Kidney (tissue), 14 donors: ENCODE results near the gene LRR1. TPM values are rescaled to one million over a fixed set of nuclear protein-coding genes. Genes with fewer than 3 reads are reported as not detected.

Experiments
- DNase-seq, 5 donors: peaks; one replicate each; pipeline ENCODE4 v3.0.0-alpha.2; 2013 to 2020
- FAIRE-seq: peaks from 2 replicates; lab custom pipeline; 2012; peaks lifted over from hg19 to GRCh38; lab: Jason Lieb, UNC
- H3K27ac ChIP-seq, 2 donors: one replicate each; pipeline ENCODE4 v1.7.0; 2013; ENCODE audit warnings: low read depth in 2 of 2, low read length in 2 of 2, inconsistent platforms in 1 of 2
- H3K27me3 ChIP-seq: one replicate; pipeline ENCODE4 v1.7.1; 2013; ENCODE audit warnings: low read length, inconsistent platforms; ENCODE audit not compliant: control insufficient read depth, insufficient read depth
- H3K36me3 ChIP-seq, 3 donors: one replicate each; pipeline versions ENCODE4 v1.7.0 to v1.7.1; 2013; ENCODE audit warnings: low read length in 3 of 3, control low read depth in 1 of 3, inconsistent platforms in 1 of 3; ENCODE audit not compliant: insufficient read depth in 3 of 3, control insufficient read depth in 2 of 3
- H3K4me1 ChIP-seq, 3 donors: one replicate each; pipeline versions ENCODE4 v1.7.0 to v1.7.1; 2013; ENCODE audit warnings: low read length in 3 of 3, inconsistent platforms in 1 of 3, low read depth in 1 of 3; ENCODE audit not compliant: control insufficient read depth in 2 of 3, insufficient read depth in 2 of 3
- H3K4me3 ChIP-seq, 3 donors: one replicate each; pipeline versions ENCODE4 v1.7.0 to v1.8.1; 2013; ENCODE audit warnings: low read length in 3 of 3, control low read depth in 1 of 3, inconsistent platforms in 1 of 3
- H3K9ac ChIP-seq, 3 donors: one replicate each; pipeline versions ENCODE4 v1.7.0 to v1.7.1; 2013; ENCODE audit warnings: low read length in 3 of 3, control low read depth in 1 of 3, inconsistent platforms in 1 of 3
- H3K9me3 ChIP-seq, 3 donors: one replicate each; pipeline versions ENCODE4 v1.7.0 to v1.7.1; 2013; ENCODE audit warnings: low read length in 3 of 3, control low read depth in 1 of 3, inconsistent platforms in 1 of 3; ENCODE audit not compliant: control insufficient read depth in 2 of 3, insufficient read depth in 1 of 3
- CTCF ChIP-seq: IDR thresholded peaks from 3 replicates; pipeline ENCODE4 v1.5.1; 2012; ENCODE audit warnings: mild to moderate bottlenecking, moderate library complexity, borderline replicate concordance; ENCODE audit not compliant: insufficient read depth; ENCODE audit errors: extremely low read depth
- intact Hi-C: fragments of 100-400 bp; cut with DNase I; formaldehyde crosslinking; loops from one replicate; pipeline ENCODE4 v1.11.1; 2022
- polyA plus RNA-seq: library from polyadenylated mRNA; stranded (reverse); fragments of 350-450 nt; fragmentation: Illumina TruSeq; extraction: RNeasy Lipid Tissue Mini Kit (QIAGEN cat#74804); gene quantifications from one replicate; pipeline ENCODE4 v1.2.3, GENCODE V29; 2014; ENCODE audit warnings: low read depth, low replicate concordance; ENCODE audit not compliant: insufficient read depth
- total RNA-seq: library from RNA; stranded (reverse); fragmentation: NEBNext Ultra II Directional; extraction: Animal tissue kit (Norgen Biotek cat#: 25700); gene quantifications from one replicate; pipeline ENCODE4 v1.2.1, GENCODE V29; 2021
- donor health status: control.
- donor health status: control.
- donor health status: control.
- donor health status: control.
- donor health status: control.
- donor health status: DM: yes; HTN: yes; CAD: no.
- donor health status: Normal renal cell carcinoma (clear cell type).

Gene LRR1
- total and polyA plus RNA-seq, 2 donors from 2014 or later: 6.6 to 7.7 TPM

GRCh38 chr14:49553892-49554291, 44.8 kb upstream of the LRR1 start:
- TF ChIP-seq CTCF: no peak
- DNase-seq (no peak), FAIRE-seq (no peak)
- no peak overlapping the region for H3K9ac ChIP-seq
- no peaks in the 10 kb centered on the region for H3K9me3 ChIP-seq
- H3K27me3 ChIP-seq: no peaks in the 10 kb centered on the region
- intact Hi-C loops: no loop called here
- H3K4me3 ChIP-seq: no peak overlapping the region
- no peak overlapping the region for H3K27ac ChIP-seq
- H3K36me3 ChIP-seq: no peaks in the 10 kb centered on the region
- peaks cover 0 to 14% (median 4%) of the 10 kb centered on the region in 3 donors for H3K4me1 ChIP-seq

- Histone ChIP-seq H3K4me1 (no peaks in the 10 kb centered on the region), H3K27ac (no peak overlapping the region), H3K9ac (no peak overlapping the region), H3K9me3 (no peaks in the 10 kb centered on the region), H3K27me3 (no peaks in the 10 kb centered on the region), H3K4me3 (no peak overlapping the region), H3K36me3 (no peaks in the 10 kb centered on the region)
- TF ChIP-seq CTCF: no peak
- intact Hi-C loops: no loop called here
- DNase-seq (no peak), FAIRE-seq (no peak)
These were observed 38.6 kb upstream of the LRR1 start for GRCh38 chr14:49559979-49560768.

GRCh38 chr14:49566714-49567113, 32.0 kb upstream of the LRR1 start:
- H3K27me3 ChIP-seq: no peaks in the 10 kb centered on the region
- FAIRE-seq: no peak
- peaks cover 0 to 3% (median 0%) of the 10 kb centered on the region in 3 donors for H3K9me3 ChIP-seq
- H3K9ac ChIP-seq: no peak overlapping the region
- no peak overlapping the region for H3K4me3 ChIP-seq
- no peak for TF ChIP-seq CTCF
- DNase-seq: no peak
- H3K36me3 ChIP-seq: no peaks in the 10 kb centered on the region
- H3K27ac ChIP-seq: no peak overlapping the region
- intact Hi-C loops: no loop called here
- H3K4me1 ChIP-seq: no peaks in the 10 kb centered on the region
